ENCODE measurements around the gene CRB3. TPM values are rescaled to one million over a fixed set of nuclear protein-coding genes. Genes with fewer than 3 reads are reported as not detected.
"Not testable (repeated sequence)": the region's sequence is repeated elsewhere in the genome, so short reads cannot be mapped to it uniquely, and the experiment has no call there.

CRB3 gene
- total and polyA plus RNA-seq, 9 donors, result 0.11 to 2.0 (median 0.51) TPM; not detected in 4

- Histone ChIP-seq H3K4me3 (ENCODE audit: low read length) (peak within 1 kb of the TSS; percentile 93), H3K27ac (ENCODE audit: low read length) (peak within 1 kb of the TSS; percentile 97), H3K9me3 (replicated peaks; ENCODE audit: control insufficient read depth, low read depth, low read length) (peaks cover 2% of the 10 kb centered on the region), H3K4me1 (ENCODE audit: control insufficient read depth, insufficient read depth, low read length) (peaks cover 28% of the 10 kb centered on the region), H3K27me3 (ENCODE audit: control insufficient read depth, insufficient read depth, low read length) (no peaks in the 10 kb centered on the region), H3K36me3 (ENCODE audit: control insufficient read depth, insufficient read depth, low read length) (peaks cover 33% of the 10 kb centered on the region)
- peak; percentile 44 for DNase-seq
- WGBS (ENCODE audit: insufficient coverage), result under 1% methylated on average over 86 of the region's 114 CpGs
Observed at GRCh38 chr19:6424195-6424938, 39.7 kb upstream of the CRB3 start, which contains the start of gene KHSRP. KHSRP (minus strand) TSS chr19:6424811; CDS start chr19:6424701, 110 bp downstream.

DNA sequence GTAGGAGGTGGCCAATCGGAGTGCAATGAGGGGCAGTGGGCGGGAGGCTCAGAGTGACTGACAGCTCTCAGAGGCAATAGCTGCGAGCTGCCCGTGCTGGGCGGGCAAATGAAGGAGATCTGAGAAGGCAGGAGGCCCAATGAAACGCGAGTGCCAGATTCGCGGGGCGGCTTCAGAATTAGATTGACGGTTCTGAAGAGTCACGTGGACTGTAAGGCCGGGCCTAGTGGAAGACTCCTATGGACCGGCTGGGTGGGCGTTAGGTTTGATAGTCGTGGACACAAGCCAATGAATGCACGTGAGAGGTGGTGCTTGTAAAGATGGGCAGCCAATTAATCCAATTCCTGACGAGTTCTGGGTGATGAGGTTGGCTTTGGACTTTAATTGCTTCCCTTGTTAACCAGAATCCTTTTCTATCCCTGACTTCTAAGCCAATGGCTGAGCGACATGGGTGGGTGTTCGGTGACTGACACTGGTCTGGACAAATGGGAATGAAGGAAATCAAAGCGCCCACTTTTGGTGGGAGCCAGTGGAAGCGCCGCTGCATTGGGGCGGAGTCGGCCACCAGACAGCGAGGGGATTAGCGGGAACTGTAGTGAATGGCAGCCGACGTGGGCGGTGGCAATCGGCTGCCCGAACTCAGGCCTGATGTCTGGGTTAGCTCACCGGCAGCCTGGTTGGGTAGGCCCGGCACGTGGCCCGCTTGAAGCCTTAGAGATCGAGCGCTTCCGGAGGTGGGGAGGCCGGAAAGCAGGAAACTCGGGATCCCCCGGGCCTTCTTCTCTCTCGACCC, 38.9 kb upstream of the CRB3 start:
- H3K27ac ChIP-seq (ENCODE audit: low read length), result peak overlapping the region; percentile 97
- H3K27me3 ChIP-seq (ENCODE audit: control insufficient read depth, insufficient read depth, low read length), result peaks cover 6% of the 10 kb centered on the region
- H3K4me3 ChIP-seq (ENCODE audit: low read length), result peak overlapping the region; percentile 21
- peaks cover 28% of the 10 kb centered on the region for H3K4me1 ChIP-seq (ENCODE audit: control insufficient read depth, insufficient read depth, low read length)
- WGBS (ENCODE audit: insufficient coverage), result 4% methylated on average over 34 of the region's 43 CpGs
- peaks cover 2% of the 10 kb centered on the region for H3K9me3 ChIP-seq (replicated peaks; ENCODE audit: control insufficient read depth, low read depth, low read length)
- DNase-seq, result peak; percentile 100
- peaks cover 26% of the 10 kb centered on the region for H3K36me3 ChIP-seq (ENCODE audit: control insufficient read depth, insufficient read depth, low read length)

GRCh38 chr19:6425732-6426620, 38.1 kb upstream of the CRB3 start:
- WGBS (ENCODE audit: insufficient coverage), result 76% methylated on average over 21 of the region's 21 CpGs
- Histone ChIP-seq H3K4me1 (ENCODE audit: control insufficient read depth, insufficient read depth, low read length) (peaks cover 28% of the 10 kb centered on the region), H3K36me3 (ENCODE audit: control insufficient read depth, insufficient read depth, low read length) (peaks cover 18% of the 10 kb centered on the region), H3K27me3 (ENCODE audit: control insufficient read depth, insufficient read depth, low read length) (peaks cover 6% of the 10 kb centered on the region), H3K4me3 (ENCODE audit: low read length) (peak overlapping the region; percentile 21), H3K9me3 (replicated peaks; ENCODE audit: control insufficient read depth, low read depth, low read length) (peaks cover 2% of the 10 kb centered on the region), H3K27ac (ENCODE audit: low read length) (peak overlapping the region; percentile 97)
- DNase-seq, result peak; percentile 46

- DNase-seq, result no peak
- 95% methylated on average over 17 of the region's 18 CpGs for WGBS (ENCODE audit: insufficient coverage)
Observed at GRCh38 chr19:6427131-6427530, 36.9 kb upstream of the CRB3 start.

DNA sequence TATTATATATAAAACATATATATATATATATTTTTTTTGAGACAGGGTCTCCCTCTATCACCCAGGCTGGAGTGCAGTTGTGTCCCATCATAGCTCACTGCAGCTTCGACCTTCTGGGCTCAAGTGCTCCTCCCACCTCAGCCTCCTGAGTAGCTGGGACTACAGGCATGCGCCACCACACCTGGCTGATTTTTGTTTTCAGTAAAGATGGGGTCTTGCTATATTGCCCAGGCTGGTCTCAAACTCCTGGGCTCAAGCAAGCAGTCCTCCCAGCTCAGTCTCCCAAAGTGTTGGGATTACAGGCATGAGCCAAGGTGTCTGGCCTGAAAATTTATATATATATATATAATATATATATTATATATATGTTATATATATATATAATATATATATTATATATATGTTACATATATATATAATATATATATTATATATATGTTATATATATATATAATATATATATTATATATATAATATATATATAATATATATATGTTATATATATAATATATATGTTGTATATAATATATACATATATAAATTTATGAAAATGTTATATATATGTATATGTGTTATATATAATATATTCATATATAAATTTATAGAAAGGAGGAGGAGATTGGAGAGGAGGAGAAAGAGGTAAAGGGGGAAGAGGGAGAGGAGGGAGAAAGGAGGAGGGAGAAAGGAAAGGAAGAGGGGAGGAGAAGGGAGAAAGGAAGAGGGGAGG, 35.2 kb upstream of the CRB3 start:
- H3K27me3 ChIP-seq (ENCODE audit: control insufficient read depth, insufficient read depth, low read length); H3K36me3 ChIP-seq (ENCODE audit: control insufficient read depth, insufficient read depth, low read length); H3K27ac ChIP-seq (ENCODE audit: low read length); H3K9me3 ChIP-seq (replicated peaks; ENCODE audit: control insufficient read depth, low read depth, low read length); H3K4me1 ChIP-seq (ENCODE audit: control insufficient read depth, insufficient read depth, low read length); DNase-seq; H3K4me3 ChIP-seq (ENCODE audit: low read length): not testable (repeated sequence)
- 100% methylated on average over 1 of the region's 2 CpGs for WGBS (ENCODE audit: insufficient coverage)

More at GRCh38 chr19:6427131-6427530, 36.9 kb upstream of the CRB3 start:
- Histone ChIP-seq H3K9me3 (replicated peaks; ENCODE audit: control insufficient read depth, low read depth, low read length) (peaks cover 2% of the 10 kb centered on the region), H3K27ac (ENCODE audit: low read length) (no peak overlapping the region), H3K36me3 (ENCODE audit: control insufficient read depth, insufficient read depth, low read length) (peaks cover 6% of the 10 kb centered on the region), H3K27me3 (ENCODE audit: control insufficient read depth, insufficient read depth, low read length) (peaks cover 6% of the 10 kb centered on the region), H3K4me1 (ENCODE audit: control insufficient read depth, insufficient read depth, low read length) (peaks cover 25% of the 10 kb centered on the region), H3K4me3 (ENCODE audit: low read length) (no peak overlapping the region)

GRCh38 chr19:6429419-6430221, 34.5 kb upstream of the CRB3 start:
- no peak overlapping the region for H3K27ac ChIP-seq (ENCODE audit: low read length)
- 44% methylated on average over 12 of the region's 20 CpGs for WGBS (ENCODE audit: insufficient coverage)
- H3K4me3 ChIP-seq (ENCODE audit: low read length), result no peak overlapping the region
- DNase-seq, result no peak
- H3K36me3 ChIP-seq (ENCODE audit: control insufficient read depth, insufficient read depth, low read length), result no peaks in the 10 kb centered on the region
- peaks cover 6% of the 10 kb centered on the region for H3K27me3 ChIP-seq (ENCODE audit: control insufficient read depth, insufficient read depth, low read length)
- H3K4me1 ChIP-seq (ENCODE audit: control insufficient read depth, insufficient read depth, low read length), result peaks cover 10% of the 10 kb centered on the region
- peaks cover 2% of the 10 kb centered on the region for H3K9me3 ChIP-seq (replicated peaks; ENCODE audit: control insufficient read depth, low read depth, low read length)

DNA sequence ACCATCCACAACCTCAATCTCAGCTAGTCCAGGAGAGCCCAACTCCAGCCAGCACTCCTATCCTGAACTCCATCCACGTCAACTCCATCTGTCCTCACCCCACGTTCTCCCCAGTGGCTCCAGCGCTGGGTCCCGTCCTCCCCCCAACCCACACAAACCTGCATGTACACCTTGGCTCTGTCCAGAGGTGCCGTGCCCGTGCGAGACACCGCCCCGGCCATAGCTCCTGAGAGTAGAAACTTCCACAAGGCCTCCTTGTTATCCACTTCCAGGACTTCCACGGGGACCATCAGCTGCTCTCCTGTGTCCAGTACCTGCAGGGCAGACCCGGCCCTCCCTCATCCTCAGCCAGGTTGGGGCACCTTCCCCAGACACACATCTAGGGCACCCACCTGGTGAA, 32.2 kb upstream of the CRB3 start:
- Histone ChIP-seq H3K36me3 (ENCODE audit: control insufficient read depth, insufficient read depth, low read length) (no peaks in the 10 kb centered on the region), H3K4me3 (ENCODE audit: low read length) (no peak overlapping the region), H3K27ac (ENCODE audit: low read length) (no peak overlapping the region), H3K4me1 (ENCODE audit: control insufficient read depth, insufficient read depth, low read length) (no peaks in the 10 kb centered on the region), H3K27me3 (ENCODE audit: control insufficient read depth, insufficient read depth, low read length) (peaks cover 6% of the 10 kb centered on the region), H3K9me3 (replicated peaks; ENCODE audit: control insufficient read depth, low read depth, low read length) (no peaks in the 10 kb centered on the region)
- DNase-seq, result no peak
- WGBS (ENCODE audit: insufficient coverage), result 88% methylated on average over 11 of the region's 11 CpGs

GRCh38 chr19:6433165-6433564, 30.9 kb upstream of the CRB3 start:
- Histone ChIP-seq H3K27me3 (ENCODE audit: control insufficient read depth, insufficient read depth, low read length) (peaks cover 6% of the 10 kb centered on the region), H3K9me3 (replicated peaks; ENCODE audit: control insufficient read depth, low read depth, low read length) (no peaks in the 10 kb centered on the region), H3K27ac (ENCODE audit: low read length) (no peak overlapping the region), H3K36me3 (ENCODE audit: control insufficient read depth, insufficient read depth, low read length) (no peaks in the 10 kb centered on the region), H3K4me3 (ENCODE audit: low read length) (no peak overlapping the region), H3K4me1 (ENCODE audit: control insufficient read depth, insufficient read depth, low read length) (no peaks in the 10 kb centered on the region)
- whole genome bisulfite sequencing (ENCODE audit: insufficient coverage), result 58% methylated on average over 8 of the region's 11 CpGs
- DNase-seq, result no peak

GRCh38 chr19:6433663-6434062, 30.4 kb upstream of the CRB3 start, which contains the start of gene SLC25A41:
SLC25A41 (minus strand) TSS chr19:6433763; CDS start chr19:6433693, 70 bp downstream.
- no peak within 1 kb of the TSS for H3K27ac ChIP-seq (ENCODE audit: low read length)
- H3K9me3 ChIP-seq (replicated peaks; ENCODE audit: control insufficient read depth, low read depth, low read length), result no peaks in the 10 kb centered on the region
- WGBS (ENCODE audit: insufficient coverage), result 85% methylated on average over 6 of the region's 10 CpGs
- no peak within 1 kb of the TSS for H3K4me3 ChIP-seq (ENCODE audit: low read length)
- DNase-seq, result no peak
- no peaks in the 10 kb centered on the region for H3K4me1 ChIP-seq (ENCODE audit: control insufficient read depth, insufficient read depth, low read length)
- H3K27me3 ChIP-seq (ENCODE audit: control insufficient read depth, insufficient read depth, low read length), result peaks cover 6% of the 10 kb centered on the region
- no peaks in the 10 kb centered on the region for H3K36me3 ChIP-seq (ENCODE audit: control insufficient read depth, insufficient read depth, low read length)

Measured in muscle of leg (tissue), 11 donors.